Measurements from ENCODE around the gene BTLA. TPM values are rescaled to one million over a fixed set of nuclear protein-coding genes. Genes with fewer than 3 reads are reported as not detected.
"Not testable (repeated sequence)": the region's sequence is repeated elsewhere in the genome, so short reads cannot be mapped to it uniquely, and the experiment has no call there.

The BTLA gene
- total RNA-seq, 1 donor from 2014 or later, result not detected

DNA sequence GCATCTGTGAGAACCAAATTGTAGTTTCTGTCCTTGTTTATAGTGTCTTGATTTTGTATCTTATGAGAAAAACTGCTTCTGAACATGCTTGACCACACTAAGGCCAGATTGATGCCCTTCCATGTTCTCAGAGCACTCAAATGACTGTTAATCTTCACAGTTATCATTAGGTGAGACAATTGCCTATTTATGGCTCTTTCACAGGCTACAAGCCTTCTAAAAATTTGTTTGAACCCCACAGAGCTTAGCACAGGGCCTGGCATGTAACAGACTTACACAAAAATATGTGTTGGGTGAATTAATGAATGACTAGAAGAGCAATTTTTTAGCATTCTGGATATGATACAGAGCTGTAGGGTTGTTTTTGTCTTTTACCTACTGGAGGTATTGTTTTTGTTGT is 43.1 kb downstream of the BTLA start:
- DNase-seq (ENCODE audit: low read depth), result peak; percentile 11

DNA sequence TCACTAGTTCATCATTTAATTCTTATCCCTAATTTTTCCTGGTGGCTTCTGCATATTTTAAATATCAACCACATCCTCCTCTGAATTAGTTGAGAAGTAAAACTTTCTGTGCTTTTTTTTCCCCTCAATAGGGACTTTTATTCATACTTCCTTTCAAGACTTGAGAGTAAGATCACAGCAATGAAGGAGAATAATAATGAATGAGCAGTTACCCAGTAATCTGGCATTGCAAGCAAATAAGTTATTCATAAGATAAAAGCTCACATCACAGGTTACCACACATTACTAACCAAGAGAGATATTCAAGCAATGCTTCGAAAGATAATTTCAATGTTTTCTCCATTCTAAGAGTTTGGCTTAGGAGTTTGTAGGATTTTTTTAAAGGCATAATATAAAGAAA is 50.3 kb downstream of the BTLA start:
- no peak for DNase-seq (ENCODE audit: low read depth)

DNA sequence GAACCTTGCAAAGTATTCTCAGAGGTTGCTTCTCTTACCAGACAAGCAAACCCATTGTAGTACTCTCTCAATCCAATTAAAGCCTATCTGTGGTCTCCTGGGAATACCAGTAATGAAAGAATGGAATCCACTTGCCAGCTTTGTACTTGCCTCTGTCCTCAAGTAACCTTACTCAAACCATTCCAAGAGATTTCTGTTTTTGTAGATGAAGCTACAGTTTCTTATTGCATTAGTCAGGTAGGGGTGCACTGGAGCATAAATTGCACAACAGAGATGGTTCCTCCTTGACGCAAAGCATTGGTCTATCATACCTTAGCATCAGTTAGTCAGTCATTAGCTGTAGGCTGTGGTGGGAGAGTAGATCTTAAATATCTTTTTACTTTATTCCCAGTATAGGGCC is 52.9 kb downstream of the BTLA start:
- peak; percentile 70 for DNase-seq (ENCODE audit: low read depth)

GRCh38 chr3:112445839-112446238 is 53.4 kb downstream of the BTLA start:
- DNase-seq (ENCODE audit: low read depth), result no peak

GRCh38 chr3:112437146-112438022 is 61.9 kb downstream of the BTLA start:
- DNase-seq (ENCODE audit: low read depth), result no peak

GRCh38 chr3:112429960-112430359 is 69.3 kb downstream of the BTLA start:
- DNase-seq (ENCODE audit: low read depth), result no peak

- no peak for DNase-seq (ENCODE audit: low read depth)
Measured at GRCh38 chr3:112427123-112427522, 72.1 kb downstream of the BTLA start.

DNA sequence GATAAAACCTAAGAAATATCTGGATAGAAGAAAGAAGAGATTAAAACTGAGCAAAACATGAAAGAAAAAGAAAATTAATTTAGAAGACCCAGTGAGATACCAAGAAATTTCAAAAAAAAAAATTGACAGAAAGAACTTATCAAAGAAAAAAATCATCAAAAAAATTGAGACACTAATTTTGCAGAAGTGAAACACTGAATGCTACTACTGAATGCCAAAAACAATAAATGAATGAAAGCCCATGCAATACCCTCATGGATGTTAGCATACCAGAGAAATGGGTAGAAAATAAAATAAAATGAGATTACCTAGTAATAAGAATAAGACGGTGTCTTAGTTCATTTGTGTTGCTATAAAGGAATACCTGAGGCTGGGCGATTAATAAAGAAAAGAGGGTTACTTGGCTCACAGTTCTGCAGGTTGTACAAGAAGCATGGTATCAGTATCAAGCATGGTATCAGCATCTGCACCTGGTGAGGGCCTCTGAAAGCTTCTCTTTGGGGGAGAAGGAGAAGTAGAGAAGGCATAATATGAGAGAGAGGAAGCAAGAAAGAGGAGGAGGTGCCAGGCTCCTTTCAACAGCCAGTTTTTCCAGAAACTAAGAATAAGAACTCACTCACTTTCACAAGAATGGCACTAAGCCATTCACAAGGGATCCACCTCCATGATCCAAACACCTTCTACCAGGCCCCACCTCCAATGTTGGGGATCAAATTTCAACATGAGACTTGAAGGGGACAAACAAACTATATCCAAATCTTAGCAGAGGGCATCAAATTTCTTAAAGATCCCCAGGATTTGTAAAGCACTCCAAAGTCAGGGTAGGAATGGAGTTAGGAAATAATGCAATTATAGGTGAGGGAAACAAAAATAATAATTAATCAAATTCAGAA is 73.2 kb downstream of the BTLA start:
- DNase-seq (ENCODE audit: low read depth), result no peak

DNA sequence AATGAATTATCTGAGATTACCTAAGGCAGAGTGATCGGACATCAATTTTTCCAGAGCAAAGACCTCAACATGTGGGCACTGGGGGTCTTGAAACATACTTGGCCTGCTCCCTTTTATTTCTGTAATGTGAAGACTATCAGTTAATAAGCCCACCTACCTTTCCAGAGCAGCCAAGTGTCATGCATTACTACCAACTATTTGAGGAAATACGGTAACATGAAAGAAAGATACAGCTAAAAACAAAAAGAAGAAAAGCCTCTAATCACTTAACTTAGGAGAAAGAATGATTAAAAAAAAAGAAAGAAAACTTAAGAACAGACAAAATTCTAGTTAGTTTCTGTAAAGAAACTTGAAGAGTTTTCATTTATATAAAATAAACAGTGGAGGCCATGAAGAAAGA is 73.9 kb downstream of the BTLA start:
- no peak for DNase-seq (ENCODE audit: low read depth)

DNA sequence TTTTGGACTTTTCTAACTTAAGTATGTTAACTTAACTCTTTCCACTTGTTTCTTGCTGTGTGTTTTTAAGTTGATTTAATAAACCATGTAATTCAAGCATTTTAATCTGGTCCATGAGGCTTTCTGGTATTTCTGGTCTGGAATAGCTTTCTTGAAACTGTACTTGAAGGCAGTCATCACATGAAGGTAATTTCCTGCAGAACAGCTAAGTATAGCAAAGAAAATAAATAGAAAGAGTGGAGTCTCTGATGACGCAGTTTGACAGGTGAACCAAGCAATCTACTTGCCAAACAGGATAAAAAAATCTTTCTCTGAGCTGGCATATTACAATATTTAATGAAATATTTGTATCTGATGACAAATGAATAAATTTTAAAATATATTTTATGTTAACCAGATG is 74.9 kb downstream of the BTLA start:
- no peak for DNase-seq (ENCODE audit: low read depth)

- DNase-seq (ENCODE audit: low read depth), result not testable (repeated sequence)
Measured at GRCh38 chr3:112422921-112423320, 76.4 kb downstream of the BTLA start.

GRCh38 chr3:112418526-112418925 is 80.7 kb downstream of the BTLA start:
- not testable (repeated sequence) for DNase-seq (ENCODE audit: low read depth)

DNA sequence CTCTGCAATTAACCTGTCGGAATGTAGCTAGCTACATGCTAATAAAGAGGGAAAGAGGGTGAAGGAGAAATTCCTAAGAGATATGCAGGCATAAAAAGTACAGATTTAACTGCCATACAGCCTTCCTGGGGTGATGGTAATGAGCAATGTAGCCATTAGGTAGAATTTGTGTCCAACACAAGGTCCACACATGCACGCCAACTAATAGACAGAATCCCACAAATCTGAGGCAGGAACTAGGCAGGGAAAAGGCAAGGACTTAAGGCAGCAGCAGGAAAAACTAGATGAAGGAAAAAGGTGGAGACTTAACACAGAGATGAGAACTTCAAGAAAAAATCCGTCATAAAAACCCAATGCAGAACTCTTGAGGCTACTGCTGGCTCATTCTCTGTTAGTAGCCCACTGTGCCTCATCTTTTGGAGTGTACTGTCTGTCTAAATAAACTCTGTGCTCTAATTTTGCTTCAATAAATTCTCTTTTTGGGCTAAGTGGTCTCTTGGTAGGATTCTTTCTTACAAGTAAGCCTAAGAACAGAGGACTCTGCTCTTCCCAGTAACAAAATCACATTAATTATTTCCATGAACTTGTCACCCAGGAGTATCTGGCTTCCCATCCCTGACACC is 81.5 kb downstream of the BTLA start:
- no peak for DNase-seq (ENCODE audit: low read depth)

- DNase-seq (ENCODE audit: low read depth), result no peak
Measured at GRCh38 chr3:112416391-112417212, 82.7 kb downstream of the BTLA start.

DNA sequence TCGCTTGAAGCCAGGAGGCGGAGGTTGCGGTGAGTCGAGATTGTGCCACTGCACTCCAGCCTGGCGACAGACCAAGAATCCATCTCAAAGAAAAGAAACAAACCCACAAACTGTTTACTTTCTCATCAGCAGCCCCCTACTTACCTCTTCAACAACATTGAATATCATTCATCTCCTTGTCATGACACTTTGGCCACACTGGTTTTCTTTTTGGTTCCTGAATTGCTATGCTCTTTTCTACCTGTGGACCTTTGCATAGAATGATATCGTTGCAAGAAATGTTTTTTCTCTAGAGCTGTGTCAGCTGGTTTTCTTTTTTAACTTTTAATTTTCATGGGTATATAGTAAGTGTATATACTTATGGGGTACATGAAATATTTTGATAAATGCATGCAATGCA is 83.9 kb downstream of the BTLA start:
- DNase-seq (ENCODE audit: low read depth), result no peak

Other genes with a start within 250 kb of the BTLA start
- gene SLC9C1, start 205.3 kb downstream of the BTLA start, total RNA-seq, result not detected in 2 replicates
- gene CD200, start 166.3 kb downstream of the BTLA start, total RNA-seq, result 0.10 and 0.13 TPM in 2 replicates
- gene ATG3, start 62.5 kb upstream of the BTLA start, total RNA-seq, result 47.8 and 51.0 TPM in 2 replicates
- gene SLC35A5, start 62.6 kb upstream of the BTLA start, total RNA-seq, result 32.8 and 47.1 TPM in 2 replicates
- gene CCDC80, start 141.7 kb upstream of the BTLA start, total RNA-seq, result 57.4 and 77.2 TPM in 2 replicates

All from myocyte (in vitro differentiated cells).